Osteocyte (in vitro differentiated cells): Measurements from ENCODE around the gene MPPED2. TPM values are rescaled to one million over a fixed set of nuclear protein-coding genes. Genes with fewer than 3 reads are reported as not detected.

Experiments
- DNase-seq: peaks from one replicate; pipeline ENCODE4 v3.0.0; 2021; ENCODE audit warnings: mixed read lengths; ENCODE audit not compliant: unreplicated experiment; ENCODE audit errors: extremely low spot score
- H3K27ac Mint-ChIP-seq: one replicate; pipeline ENCODE4 v1.8.0; 2021; ENCODE audit warnings: mild to moderate bottlenecking, mixed read lengths; ENCODE audit not compliant: unreplicated experiment
- H3K27me3 Mint-ChIP-seq: one replicate; pipeline ENCODE4 v1.8.0; 2021; ENCODE audit warnings: mixed read lengths; ENCODE audit not compliant: unreplicated experiment
- H3K36me3 Mint-ChIP-seq: one replicate; pipeline ENCODE4 v1.8.0; 2021; ENCODE audit warnings: mixed read lengths; ENCODE audit not compliant: unreplicated experiment
- H3K4me1 Mint-ChIP-seq: one replicate; pipeline ENCODE4 v1.8.0; 2021; ENCODE audit warnings: mixed read lengths; ENCODE audit not compliant: unreplicated experiment
- H3K4me3 Mint-ChIP-seq: one replicate; pipeline ENCODE4 v1.8.0; 2021; ENCODE audit warnings: mild to moderate bottlenecking, moderate library complexity, mixed read lengths; ENCODE audit not compliant: unreplicated experiment
- H3K9me3 Mint-ChIP-seq: one replicate; pipeline ENCODE4 v1.8.0; 2021; ENCODE audit warnings: mixed read lengths; ENCODE audit not compliant: unreplicated experiment
- CTCF ChIP-seq: fragments of 200-600 bp; sonication (generic); IDR thresholded peaks from 2 replicates; pipeline ENCODE4 v1.5.0; 2021; ENCODE audit warnings: antibody characterized with exemption, mild to moderate bottlenecking, moderate library complexity
- total RNA-seq: library from RNA; stranded (reverse); gene quantifications from 2 replicates; pipeline ENCODE4 v1.2.1, GENCODE V29; 2021

MPPED2 gene
- total RNA-seq, 1 donor from 2014 or later: not detected

GRCh38 chr11:30567644-30568043 lies 18.5 kb downstream of the MPPED2 start:
- no peaks in the 10 kb centered on the region for H3K4me1 Mint-ChIP-seq
- H3K36me3 Mint-ChIP-seq: no peaks in the 10 kb centered on the region
- TF ChIP-seq CTCF: no peak
- peaks cover 32% of the 10 kb centered on the region for H3K27me3 Mint-ChIP-seq
- DNase-seq: no peak
- H3K27ac Mint-ChIP-seq: no peak overlapping the region
- H3K9me3 Mint-ChIP-seq: no peaks in the 10 kb centered on the region
- no peak overlapping the region for H3K4me3 Mint-ChIP-seq

DNA sequence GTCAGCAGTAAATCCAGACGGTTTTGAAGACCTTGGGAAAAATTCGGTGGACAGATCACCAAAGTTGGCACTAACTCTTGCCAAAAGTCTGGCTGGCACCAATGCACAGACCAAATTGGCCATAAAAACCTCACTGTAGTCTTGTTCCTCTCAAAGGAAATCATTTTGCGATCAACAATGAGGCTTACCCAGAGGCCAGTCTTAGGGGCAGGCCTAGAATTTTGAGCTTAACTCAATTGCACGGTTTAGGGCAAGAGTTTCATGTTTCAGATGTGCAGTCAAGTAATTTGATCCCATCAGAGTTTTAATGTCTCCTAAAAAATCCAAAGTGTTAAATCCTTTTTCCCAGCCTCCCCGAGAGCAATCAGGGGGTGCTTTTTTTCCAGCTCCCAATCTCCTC lies 19.0 kb downstream of the MPPED2 start:
- Mint-ChIP-seq H3K36me3 (no peaks in the 10 kb centered on the region), H3K27ac (no peak overlapping the region)
- no peak for DNase-seq

GRCh38 chr11:30566482-30566881 lies 19.7 kb downstream of the MPPED2 start:
- Mint-ChIP-seq H3K9me3 (no peaks in the 10 kb centered on the region), H3K27ac (no peak overlapping the region), H3K27me3 (peaks cover 32% of the 10 kb centered on the region), H3K36me3 (no peaks in the 10 kb centered on the region), H3K4me3 (no peak overlapping the region), H3K4me1 (no peaks in the 10 kb centered on the region)
- DNase-seq: no peak
- no peak for TF ChIP-seq CTCF

More for the DNA sequence above, 19.0 kb downstream of the MPPED2 start:
- Mint-ChIP-seq H3K27me3 (peaks cover 32% of the 10 kb centered on the region), H3K4me1 (no peaks in the 10 kb centered on the region), H3K4me3 (no peak overlapping the region), H3K9me3 (no peaks in the 10 kb centered on the region)
- TF ChIP-seq CTCF: no peak

- no peaks in the 10 kb centered on the region for H3K4me1 Mint-ChIP-seq
- H3K27ac Mint-ChIP-seq: no peak overlapping the region
- no peaks in the 10 kb centered on the region for H3K9me3 Mint-ChIP-seq
- H3K27me3 Mint-ChIP-seq: peaks cover 32% of the 10 kb centered on the region
- no peaks in the 10 kb centered on the region for H3K36me3 Mint-ChIP-seq
- no peak for TF ChIP-seq CTCF
- no peak for DNase-seq
- no peak overlapping the region for H3K4me3 Mint-ChIP-seq
These were observed 21.1 kb downstream of the MPPED2 start for GRCh38 chr11:30565027-30565426.

GRCh38 chr11:30561691-30562415 lies 24.3 kb downstream of the MPPED2 start:
- no peaks in the 10 kb centered on the region for H3K9me3 Mint-ChIP-seq
- no peak overlapping the region for H3K27ac Mint-ChIP-seq
- H3K4me1 Mint-ChIP-seq: no peaks in the 10 kb centered on the region
- H3K36me3 Mint-ChIP-seq: no peaks in the 10 kb centered on the region
- TF ChIP-seq CTCF: no peak
- H3K27me3 Mint-ChIP-seq: peaks cover 19% of the 10 kb centered on the region
- DNase-seq: no peak
- H3K4me3 Mint-ChIP-seq: no peak overlapping the region
